ENCODE data around the gene DIP2A.
"Not testable (repeated sequence)": the region's sequence is repeated elsewhere in the genome, so short reads cannot be mapped to it uniquely, and the experiment has no call there.

Gene DIP2A

DNA sequence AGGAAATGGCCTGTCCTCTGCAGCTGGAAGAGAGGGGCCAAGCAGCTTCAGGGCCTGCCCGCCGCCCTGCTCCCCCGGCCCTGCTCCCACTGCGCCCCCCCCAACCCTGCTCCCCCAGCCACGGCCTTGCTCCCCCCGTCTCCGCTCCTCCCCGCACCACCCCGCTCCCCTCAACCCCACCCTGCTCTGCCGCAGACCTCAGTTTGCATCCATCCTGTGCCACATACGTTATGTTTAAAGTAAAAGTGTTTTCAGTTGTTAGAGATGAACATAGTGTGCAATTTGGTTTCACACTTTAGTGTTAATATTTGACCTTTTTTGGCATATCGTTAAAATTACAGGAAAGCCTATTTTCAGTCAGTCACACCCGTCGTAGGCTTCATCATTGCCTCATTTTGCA is 34.1 kb upstream of the DIP2A start:
- DNase-seq (ENCODE audit: low spot score), result no peak

DNA sequence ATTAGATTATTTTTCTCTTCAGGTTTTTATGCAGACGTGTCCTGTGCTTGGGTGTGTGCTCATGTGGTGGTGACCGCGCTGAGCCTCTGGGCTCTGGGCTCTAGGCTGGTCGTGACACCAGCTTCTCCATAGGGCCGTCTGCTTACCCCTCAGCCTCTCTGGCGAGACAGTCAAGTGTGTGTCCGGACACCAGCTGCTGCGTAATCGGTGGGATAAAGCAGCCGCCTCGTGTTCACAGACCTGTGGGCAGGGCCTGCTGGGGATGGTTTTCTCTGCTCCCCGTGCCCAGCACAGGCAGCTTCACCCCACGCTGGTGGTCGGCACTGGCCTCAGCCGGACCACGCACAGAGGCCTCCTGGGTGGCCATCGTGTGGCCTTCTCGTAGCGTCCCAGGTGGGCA is 33.6 kb upstream of the DIP2A start:
- no peak for DNase-seq (ENCODE audit: low spot score)

DNA sequence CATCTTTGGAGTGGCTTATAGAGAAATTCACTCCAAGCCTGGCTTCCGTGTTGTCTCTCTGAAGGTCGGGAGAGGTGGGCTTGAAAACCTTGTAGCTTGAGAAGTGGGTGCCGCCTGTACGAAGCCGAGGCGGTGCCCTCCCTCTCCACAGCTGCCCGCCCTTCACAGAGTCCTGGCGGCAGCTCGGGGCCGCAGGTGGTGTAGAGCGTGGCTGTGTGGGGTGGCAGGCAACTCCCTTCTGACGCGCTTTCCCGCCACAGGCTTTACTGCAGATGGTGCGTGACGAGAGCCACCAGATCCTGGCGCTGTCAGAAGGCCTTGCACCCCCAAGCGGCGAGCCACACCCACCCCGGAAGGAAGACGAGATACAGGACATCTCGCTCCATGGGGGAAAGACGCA is 33.1 kb upstream of the DIP2A start:
- DNase-seq (ENCODE audit: low spot score), result no peak

DNA sequence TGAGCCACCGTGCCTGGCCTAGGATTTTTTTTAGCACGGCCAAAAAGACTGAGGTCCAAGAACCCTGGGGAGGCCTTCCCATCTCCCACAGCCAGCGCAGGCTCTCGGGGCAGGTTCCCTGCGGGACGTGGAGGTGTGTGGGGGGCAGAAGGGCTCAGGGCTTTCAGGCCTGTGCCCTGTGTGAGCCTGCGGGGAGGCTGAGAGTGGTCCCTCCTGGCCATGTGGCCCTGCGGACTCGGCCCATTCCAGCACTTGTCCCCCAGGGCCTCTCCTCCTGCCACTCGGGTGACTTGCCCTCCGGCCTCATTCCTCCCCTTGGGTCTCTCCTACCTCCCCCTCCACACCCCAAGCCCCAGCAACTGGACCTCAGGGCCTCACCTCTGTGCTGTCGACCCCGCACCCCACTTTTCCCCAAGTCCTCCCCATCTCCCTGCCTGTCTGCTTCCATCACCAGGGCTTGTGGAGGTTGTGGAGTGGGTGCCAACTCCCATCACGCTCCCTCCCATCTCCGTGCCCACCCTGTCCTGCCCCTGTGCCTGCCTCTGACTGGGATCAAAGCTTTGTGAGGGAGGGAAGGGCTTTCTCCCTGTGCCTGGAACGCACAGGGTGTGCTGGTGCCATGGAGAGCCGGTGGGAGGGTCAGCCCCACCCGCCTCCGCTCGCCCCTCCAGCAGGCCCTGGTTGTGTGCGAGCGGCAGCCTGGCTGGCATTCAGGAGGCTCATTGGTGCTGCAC is 32.2 kb upstream of the DIP2A start:
- DNase-seq (ENCODE audit: low spot score), result no peak

DNA sequence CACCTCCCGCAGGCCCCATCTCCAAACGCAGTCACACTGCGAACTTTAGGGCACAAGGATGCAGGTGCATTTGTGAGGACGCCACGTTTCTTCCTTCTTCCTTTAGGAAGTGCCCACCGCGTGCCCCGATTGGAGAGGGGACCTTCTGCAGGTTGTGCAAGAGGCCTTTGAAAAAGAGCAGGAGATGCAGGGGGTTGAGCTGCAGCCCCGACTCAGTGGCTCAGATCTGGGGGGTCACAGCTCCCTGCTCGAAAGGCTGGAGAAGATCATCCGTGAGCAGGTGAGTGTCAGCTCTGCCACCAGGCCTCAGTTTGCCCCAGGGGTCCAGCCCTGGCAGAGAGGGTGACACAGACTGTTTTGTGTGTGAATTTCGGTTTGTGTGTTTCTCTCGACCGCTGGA is 31.2 kb upstream of the DIP2A start:
- DNase-seq (ENCODE audit: low spot score), result no peak

DNA sequence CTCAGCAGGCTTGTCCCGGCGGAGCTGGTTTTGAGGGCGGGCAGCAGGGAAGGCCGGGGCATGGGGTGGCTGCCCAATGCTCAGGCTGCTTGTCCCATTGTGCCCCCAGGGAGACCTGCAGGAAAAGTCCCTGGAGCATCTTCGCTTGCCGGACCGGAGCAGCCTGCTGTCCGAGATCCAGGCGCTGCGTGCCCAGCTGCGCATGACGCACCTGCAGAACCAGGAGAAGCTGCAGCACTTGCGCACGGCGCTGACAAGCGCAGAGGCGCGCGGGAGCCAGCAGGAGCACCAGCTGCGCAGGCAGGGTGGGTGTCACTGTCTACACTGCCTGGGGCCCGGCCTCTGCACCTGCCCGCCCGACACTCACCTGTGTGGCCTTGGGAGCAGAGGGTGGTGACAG is 30.4 kb upstream of the DIP2A start:
- DNase-seq (ENCODE audit: low spot score), result peak; percentile 30

DNA sequence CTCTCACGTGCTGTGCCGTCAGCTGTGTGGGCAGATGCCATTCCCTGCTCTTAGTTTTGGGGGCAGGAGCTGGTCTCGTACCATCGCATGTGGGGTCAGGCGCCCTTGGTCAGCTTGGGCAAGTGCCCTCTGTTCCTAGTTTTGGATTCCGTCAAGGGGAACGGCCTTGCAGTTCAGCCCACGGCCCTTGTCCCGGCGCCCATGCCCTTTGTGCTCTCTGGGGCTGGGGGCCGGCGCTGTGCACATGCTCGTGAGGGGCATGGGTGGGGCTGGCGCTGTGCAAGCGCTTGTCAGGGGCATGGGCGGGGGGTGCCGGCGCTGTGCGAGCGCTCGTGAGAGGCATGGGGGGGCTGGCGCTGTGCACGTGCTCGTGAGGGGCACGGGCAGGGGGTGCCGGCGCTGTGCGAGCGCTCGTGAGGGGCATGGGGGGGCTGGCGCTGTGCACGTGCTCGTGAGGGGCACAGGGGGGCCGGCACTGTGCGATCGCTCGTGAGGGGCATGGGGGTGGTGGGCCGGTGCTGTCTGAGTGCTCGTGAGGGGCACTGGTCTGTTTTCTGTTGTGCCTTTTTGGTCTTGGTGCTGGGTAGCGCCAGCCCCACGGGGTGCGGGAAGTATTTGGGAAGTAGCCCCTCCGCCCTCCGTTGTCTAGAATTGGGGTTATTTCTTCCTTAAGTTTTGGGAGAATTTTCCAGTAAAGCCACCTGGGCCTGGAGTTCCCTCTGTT is 29.5 kb upstream of the DIP2A start:
- no peak for DNase-seq (ENCODE audit: low spot score)

DNA sequence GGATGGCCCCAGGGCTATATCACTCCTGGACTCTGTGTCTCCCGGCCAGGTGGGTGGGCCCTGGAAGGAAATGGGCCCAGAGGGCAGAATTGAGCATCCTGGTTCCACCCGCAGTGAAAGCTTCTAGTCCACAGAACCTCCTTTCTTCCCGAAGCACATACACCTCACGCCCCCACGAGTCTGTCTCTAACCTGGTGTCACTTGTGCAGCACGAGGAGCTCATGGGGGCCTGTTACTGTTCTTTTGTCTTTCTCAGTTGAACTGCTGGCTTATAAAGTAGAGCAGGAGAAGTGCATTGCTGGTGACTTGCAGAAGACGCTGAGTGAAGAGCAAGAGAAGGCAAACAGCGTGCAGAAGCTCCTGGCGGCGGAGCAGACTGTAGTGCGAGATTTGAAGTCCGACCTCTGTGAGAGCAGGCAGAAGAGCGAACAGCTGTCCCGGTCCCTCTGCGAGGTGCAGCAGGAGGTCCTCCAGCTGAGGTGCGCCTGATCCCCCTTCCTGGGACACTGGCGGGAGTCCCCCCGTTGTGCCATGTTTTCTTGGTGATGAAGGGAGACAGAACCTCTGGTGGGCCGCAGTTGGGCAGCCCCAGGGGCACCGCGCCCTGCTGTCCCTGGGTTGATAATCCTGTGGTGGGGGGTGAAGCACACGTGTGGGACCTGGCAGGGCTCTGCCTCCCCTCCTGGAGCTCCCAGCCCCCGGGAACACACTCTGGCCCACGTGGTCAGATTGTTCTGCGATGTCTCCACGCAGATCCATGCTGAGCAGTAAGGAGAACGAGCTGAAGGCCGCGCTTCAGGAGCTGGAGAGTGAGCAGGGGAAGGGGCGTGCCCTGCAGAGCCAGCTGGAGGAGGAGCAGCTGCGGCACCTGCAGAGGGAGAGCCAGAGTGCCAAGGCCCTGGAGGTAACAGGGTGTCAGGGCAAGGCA is 28.7 kb upstream of the DIP2A start:
- peak; percentile 80 for DNase-seq (ENCODE audit: low spot score)

DNA sequence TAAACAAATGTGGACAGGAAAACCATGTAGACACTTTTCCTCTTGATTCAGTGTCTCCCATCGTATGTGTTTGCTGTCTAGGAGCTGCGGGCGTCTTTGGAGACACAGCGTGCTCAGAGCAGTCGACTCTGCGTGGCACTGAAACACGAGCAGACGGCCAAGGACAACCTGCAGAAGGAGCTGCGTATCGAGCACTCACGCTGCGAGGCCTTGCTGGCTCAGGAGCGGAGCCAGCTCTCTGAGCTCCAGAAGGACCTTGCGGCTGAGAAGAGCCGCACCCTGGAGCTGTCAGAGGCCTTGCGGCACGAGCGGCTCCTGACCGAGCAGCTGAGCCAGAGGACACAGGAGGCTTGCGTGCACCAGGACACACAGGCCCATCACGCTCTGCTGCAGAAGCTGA is 27.2 kb upstream of the DIP2A start:
- DNase-seq (ENCODE audit: low spot score), result no peak

DNA sequence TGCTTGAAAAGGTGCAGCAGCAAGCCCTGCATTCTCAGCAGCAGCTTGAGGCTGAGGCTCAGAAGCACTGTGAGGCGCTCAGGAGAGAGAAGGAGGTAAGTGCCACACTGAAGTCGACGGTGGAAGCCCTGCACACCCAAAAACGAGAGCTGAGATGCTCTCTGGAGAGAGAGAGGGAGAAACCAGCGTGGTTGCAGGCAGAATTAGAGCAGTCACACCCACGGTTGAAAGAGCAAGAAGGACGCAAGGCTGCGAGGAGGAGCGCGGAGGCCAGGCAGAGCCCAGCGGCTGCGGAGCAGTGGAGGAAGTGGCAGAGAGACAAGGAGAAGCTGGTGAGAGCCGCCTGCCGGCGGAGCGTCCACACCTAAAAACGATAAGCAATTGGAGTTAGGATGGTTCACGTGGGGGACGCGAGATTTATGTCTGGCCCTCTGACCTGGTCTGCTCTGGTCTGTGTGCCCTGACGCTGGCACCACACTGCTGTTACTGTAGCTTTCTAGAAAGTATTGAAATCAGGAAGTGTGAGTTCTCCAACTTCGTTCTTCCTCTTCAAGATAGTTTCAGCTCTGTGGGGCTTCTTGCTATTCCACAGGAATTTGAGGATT is 26.7 kb upstream of the DIP2A start:
- peak; percentile 74 for DNase-seq (ENCODE audit: low spot score)

DNA sequence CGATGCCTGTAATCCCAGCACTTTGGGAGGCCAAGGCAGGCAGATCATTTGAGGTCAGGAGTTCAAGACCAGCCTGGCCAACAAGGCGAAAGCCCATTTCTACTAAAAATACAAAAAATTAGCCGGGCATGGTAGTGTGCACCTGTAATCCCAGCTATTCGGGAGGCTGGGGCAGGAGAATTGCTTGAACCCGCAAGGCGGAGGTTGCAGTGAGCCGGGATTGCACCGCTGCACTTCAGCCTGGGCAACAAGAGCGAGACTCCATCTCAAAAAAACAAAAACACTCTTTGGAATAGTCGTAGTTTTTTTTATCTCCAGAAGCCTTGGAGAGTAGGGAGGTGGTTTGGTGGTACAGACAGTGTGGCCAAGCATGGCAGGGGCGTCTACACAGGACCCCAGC is 25.6 kb upstream of the DIP2A start:
- DNase-seq (ENCODE audit: low spot score), result not testable (repeated sequence)

DNA sequence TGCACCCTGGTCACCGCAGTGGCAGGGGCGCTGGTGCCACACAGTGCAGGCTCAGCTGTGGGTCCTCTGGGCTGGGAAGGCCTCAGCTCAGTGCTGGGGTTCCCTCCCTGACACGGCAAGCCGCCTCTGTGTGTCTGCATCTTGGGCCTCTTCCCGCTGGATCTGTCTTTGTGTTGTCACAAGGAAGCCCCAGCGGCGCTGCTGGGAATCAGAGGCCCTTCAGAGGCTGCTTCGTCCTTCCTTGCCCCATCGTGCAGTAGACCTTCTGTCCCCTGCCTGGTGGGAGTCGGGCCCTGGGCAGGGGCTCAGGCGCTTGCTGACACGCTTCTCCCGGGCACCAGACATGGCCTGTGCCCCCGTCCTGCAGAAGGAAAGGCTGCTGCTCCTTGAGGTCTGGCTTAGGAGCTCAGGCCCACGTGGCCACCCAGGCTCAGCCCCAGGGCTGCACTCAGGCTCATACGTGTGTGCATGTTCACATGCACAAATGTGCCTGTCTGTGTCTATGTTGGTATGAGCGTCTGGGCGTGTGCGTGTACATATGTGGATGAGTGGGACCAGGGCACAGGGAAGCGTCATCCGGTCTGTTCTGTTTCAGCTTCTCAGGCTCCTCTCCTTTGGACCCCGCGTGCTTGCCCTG is 24.3 kb upstream of the DIP2A start:
- DNase-seq (ENCODE audit: low spot score), result no peak

DNA sequence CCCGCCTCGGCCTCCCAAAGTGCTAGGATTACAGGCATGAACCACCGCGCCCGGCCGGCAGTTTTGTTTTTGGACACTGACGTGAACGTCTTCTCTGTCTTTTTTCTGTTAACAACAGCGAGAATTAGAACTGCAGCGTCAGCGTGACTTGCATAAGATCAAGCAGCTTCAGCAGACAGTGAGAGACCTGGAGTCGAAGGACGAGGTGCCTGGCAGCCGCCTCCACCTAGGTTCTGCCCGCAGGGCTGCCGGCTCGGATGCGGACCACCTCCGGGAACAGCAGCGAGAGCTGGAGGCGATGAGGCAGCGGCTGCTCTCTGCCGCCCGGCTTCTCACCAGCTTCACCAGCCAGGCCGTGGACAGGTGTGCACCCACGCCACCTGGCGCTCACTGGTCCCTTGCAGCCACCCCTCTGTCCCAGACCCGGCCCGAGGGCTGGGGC is 22.9 kb upstream of the DIP2A start:
- no peak for DNase-seq (ENCODE audit: low spot score)

DNA sequence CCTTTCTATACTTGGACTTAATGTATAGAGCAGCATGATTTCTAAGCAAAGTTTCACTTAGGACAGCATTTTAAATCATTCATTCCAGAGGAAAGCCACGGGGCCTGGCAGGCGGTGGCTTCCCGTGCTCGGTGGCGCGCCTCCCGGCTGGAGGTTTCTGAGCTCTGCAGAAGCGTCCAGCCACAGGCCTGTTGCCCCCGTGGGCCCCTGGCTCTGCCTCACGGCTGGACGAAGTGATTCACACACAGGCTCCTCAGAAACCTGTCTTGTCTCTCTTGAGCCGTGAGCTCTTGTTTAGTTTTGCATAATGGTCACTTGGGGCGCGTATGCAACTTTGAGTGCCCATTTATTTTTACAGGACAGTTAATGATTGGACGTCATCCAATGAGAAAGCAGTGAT is 22.1 kb upstream of the DIP2A start:
- DNase-seq (ENCODE audit: low spot score), result no peak

DNA sequence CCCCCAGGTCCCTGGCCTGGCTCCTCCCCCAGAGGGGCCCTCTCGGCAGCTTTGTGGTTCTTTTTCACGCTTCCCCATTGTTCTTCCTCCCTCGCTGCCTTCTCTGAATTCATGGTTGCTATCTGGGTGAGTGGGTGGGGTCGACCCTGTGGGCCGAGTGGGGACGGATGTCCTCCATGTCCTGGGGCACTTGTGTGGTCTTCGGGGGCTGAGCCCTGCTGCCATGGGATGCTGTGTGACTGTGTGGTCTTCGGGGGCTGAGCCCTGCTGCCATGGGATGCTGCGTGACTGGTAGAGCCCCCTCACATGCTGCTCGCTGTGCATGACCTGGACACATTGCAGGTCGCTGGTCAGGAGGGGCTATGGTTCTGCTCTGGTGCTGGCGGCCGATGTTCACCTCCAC is 21.6 kb upstream of the DIP2A start:
- no peak for DNase-seq (ENCODE audit: low spot score)

DNA sequence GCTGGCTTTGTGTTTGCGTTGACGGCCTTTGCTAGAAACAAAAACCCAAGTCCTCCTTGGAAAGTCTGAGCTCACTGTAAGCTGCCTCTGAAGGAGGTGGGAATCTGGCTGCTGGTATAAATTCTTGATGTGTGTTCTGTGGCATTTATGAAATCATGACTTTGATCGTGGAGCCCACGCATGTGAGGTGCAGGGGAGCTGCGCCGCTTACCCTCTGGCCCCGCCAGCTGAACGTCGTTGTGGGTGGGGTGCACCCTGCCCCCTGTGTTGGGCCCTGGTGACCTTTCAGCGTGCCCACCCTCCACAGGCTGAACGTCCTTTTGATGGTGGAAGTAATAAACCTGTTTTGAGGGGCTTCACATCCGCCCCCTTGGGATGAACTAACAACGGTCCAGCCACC is 21.2 kb upstream of the DIP2A start:
- peak; percentile 63 for DNase-seq (ENCODE audit: low spot score)

DNA sequence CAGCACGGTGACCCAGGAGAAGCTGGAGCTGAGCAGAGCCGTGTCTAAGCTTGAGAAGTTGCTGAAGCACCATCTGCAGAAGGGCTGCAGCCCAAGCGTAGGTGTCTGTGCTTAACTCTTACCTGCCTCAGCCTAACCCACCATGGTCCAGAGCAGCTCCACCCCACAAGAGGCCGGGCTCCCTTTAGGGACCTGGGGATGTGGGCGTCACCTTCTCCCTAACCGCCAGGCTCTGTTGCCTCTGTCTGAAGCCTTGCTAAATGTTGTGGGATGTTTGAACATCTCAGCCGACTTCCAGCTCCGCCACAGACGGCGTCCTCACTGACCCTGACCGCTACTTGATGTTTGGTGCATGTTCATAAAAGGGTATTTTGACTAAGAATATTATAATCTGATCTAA is 20.4 kb upstream of the DIP2A start:
- no peak for DNase-seq (ENCODE audit: low spot score)

DNA sequence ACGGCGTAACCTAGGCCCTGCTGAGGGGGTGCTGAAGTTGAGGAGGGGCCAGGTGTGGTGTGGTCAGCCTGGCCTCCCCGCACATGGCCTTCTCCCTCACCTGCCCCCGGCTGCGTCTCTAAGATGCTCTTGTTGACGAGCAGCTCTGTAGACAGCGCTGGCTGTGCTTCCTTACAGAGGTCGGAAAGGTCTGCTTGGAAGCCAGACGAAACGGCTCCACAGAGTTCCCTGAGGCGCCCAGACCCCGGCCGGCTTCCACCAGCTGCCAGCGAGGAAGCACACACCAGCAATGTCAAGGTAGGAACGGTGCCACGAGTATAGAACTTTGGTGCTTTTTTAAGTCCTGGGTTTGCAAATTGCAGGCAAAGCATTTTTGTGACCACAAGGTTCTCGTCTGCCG is 18.8 kb upstream of the DIP2A start:
- no peak for DNase-seq (ENCODE audit: low spot score)

DNA sequence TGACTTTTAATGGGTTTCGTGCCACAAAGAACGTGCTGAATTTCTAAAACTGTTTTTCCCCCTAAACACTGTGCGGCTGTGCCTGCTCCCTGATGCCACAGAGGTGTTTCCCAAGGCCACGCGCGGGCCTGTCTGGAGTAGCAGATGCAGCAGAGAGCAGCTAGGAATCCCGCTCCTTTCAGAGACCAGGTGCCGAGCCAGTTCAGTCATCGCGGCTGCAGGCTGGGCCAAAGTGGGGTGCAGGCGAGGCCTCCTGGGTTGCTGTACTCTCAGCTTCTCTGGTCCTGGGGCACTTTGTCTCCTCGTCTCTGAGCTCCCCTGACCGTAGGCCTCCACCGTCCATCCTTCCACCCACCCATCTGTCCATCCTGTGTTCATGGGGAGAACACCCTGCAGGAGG is 17.4 kb upstream of the DIP2A start:
- no peak for DNase-seq (ENCODE audit: low spot score)

DNA sequence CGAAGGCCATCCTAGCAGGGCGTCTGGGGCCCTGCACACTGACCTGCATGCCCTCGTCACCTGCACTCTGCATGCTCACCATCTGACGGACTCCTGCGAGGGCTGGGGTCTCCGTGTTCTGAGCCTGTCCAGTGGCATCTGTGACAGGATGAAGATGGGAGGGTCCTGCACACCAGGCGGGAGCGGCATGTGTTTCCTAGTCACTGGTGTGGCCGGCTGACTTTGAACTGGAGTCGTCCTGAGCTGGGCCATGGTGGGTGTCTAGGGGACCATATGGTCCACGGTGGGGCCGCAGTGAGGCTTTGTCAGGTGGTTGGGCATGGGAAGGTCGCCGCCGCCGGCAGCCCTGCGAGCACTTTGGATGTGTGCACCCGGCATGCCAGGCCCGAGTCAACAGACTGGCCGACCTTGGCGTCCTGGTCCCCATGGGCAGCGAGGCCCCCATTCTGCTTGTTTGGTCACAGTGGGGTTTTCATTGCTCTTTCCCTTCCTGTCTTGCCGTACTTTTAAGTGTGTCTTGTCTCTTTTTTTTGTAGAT is 16.7 kb upstream of the DIP2A start:
- no peak for DNase-seq (ENCODE audit: low spot score)

DNA sequence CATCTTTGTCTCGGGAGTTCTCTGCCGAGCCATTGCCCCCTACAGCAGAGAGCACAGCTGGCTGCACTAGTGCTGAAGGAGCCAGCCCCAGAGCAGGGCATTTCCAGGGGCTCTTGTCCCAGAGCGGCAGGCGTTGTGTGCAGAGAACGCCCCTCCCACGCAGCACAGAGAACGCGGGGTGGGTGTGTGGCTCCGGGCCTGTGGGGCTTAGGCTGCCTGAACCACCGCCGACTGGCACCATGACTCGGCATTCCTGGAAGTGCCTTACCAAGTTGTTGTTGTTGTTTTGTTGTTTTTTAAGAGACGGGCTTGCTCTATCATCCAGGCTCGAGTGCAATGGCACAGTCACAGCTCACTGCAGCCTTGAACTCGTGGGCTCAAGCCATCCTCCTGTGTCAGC is 15.8 kb upstream of the DIP2A start:
- no peak for DNase-seq (ENCODE audit: low spot score)

DNA sequence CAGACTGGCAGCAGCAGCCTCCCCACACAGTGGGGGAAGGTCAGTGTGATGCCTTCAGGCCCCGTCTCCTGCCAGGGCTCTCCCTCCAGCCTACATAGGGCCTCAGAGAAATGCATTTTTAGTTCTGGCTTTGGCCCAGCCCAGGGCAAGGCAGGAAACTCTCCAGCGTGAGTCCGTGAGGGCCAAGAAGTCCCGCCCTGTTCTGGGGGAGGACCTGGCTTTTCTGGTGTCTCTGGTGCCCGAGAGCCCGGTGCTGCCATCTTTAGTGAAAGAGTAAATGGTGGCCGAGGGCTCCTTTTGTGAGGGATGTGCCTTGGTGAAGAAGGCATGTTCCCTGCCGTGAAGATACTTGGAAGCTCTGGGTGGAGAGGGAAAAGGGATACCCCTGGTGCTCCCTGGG is 14.8 kb upstream of the DIP2A start:
- no peak for DNase-seq (ENCODE audit: low spot score)
